ENCODE measurements around the gene OSBPL7.

DNA sequence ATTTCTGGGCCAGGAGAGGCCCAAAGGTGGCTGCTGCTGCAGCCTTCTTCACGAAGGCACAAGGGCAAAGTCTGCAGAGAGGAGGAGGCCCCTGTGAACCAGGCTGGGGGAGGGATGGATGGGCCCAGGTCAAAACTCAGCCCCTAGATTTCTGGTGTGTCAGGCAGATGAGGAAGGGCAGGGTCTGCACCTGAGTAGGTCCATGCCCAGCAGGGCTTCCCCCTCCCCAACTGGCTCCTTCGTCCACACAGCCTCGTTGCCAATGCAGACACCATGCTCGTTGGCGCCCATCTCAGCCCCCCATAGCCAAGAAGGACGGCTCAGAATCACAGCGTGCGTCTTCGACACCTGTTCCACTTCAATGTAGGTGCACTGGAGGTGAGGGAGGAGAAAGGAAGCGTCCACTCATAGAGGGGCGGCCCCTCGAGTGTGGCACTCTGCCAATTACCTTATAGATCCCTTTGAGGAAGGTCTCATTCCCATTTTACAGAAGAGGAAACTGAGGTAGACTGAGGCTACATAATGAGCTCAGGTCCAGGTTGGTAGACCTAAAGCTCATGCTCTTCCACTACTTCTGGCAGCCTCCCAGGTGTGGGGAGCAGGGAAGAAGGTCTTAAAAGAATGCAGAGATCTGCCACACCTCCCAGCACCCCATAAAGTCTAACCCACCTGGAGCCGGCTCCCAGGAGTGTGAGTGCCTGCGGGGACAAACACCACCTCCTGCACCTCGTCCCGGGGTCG, 18.6 kb upstream of the OSBPL7 start:
- TF ChIP-seq, protein P1, sequence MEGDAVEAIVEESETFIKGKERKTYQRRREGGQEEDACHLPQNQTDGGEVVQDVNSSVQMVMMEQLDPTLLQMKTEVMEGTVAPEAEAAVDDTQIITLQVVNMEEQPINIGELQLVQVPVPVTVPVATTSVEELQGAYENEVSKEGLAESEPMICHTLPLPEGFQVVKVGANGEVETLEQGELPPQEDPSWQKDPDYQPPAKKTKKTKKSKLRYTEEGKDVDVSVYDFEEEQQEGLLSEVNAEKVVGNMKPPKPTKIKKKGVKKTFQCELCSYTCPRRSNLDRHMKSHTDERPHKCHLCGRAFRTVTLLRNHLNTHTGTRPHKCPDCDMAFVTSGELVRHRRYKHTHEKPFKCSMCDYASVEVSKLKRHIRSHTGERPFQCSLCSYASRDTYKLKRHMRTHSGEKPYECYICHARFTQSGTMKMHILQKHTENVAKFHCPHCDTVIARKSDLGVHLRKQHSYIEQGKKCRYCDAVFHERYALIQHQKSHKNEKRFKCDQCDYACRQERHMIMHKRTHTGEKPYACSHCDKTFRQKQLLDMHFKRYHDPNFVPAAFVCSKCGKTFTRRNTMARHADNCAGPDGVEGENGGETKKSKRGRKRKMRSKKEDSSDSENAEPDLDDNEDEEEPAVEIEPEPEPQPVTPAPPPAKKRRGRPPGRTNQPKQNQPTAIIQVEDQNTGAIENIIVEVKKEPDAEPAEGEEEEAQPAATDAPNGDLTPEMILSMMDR (IDR thresholded peaks at IDR 0.05; ENCODE audit: extremely low read depth in 1 of 2, insufficient read depth in 1 of 2, low read depth in 1 of 2, low read length in 2 of 2) = no peak
- TF ChIP-seq POLR2AphosphoS5 (IDR thresholded peaks at IDR 0.05; ENCODE audit: insufficient read depth, low read depth, low read length) = no peak
- TF ChIP-seq POLR2A (IDR thresholded peaks at IDR 0.05; ENCODE audit: low read depth, low read length) = no peak
